Smooth muscle cell (in vitro differentiated cells): ENCODE data around the gene TGFA. TPM values are rescaled to one million over a fixed set of nuclear protein-coding genes. Genes with fewer than 3 reads are reported as not detected.

Source experiments
- DNase-seq: peaks from one replicate; lab custom pipeline; 2025; ENCODE audit not compliant: unreplicated experiment; lab: John Stamatoyannopoulos, UW
- H2AFZ ChIP-seq: fragments of 200-600 bp; sonication (generic); 2 replicates; pipeline ENCODE4 v1.6.0; 2016; ENCODE audit warnings: antibody characterized with exemption, low read depth, mild to moderate bottlenecking
- H3F3A ChIP-seq: fragments of 200-600 bp; sonication (generic); 2 replicates; pipeline ENCODE4 v1.6.0; 2017; ENCODE audit warnings: antibody characterized with exemption, low read depth
- H3K27ac ChIP-seq: fragments of 200-600 bp; sonication (generic); 2 replicates; pipeline ENCODE4 v1.5.1; 2016; ENCODE audit warnings: low read depth, mild to moderate bottlenecking
- H3K27me3 ChIP-seq: fragments of 200-600 bp; sonication (generic); 2 replicates; pipeline ENCODE4 v1.6.1; 2016; ENCODE audit warnings: low read depth, mild to moderate bottlenecking
- H3K36me3 ChIP-seq: fragments of 200-600 bp; sonication (generic); 2 replicates; pipeline ENCODE4 v1.5.1; 2016; ENCODE audit warnings: low read depth
- H3K4me1 ChIP-seq: fragments of 200-600 bp; sonication (generic); 2 replicates; pipeline ENCODE4 v1.5.1; 2016; ENCODE audit warnings: low read depth
- H3K4me2 ChIP-seq: fragments of 200-600 bp; sonication (generic); 2 replicates; pipeline ENCODE4 v1.6.0; 2016; ENCODE audit warnings: mild to moderate bottlenecking
- H3K4me3 ChIP-seq: fragments of 200-600 bp; sonication (generic); 2 replicates; pipeline ENCODE4 v1.5.1; 2016; ENCODE audit warnings: mild to moderate bottlenecking
- H3K79me2 ChIP-seq: fragments of 200-600 bp; sonication (generic); 2 replicates; pipeline ENCODE4 v1.6.0; 2016; ENCODE audit warnings: low read depth, mild to moderate bottlenecking
- H3K9ac ChIP-seq: fragments of 200-600 bp; sonication (generic); 2 replicates; pipeline ENCODE4 v1.6.0; 2016; ENCODE audit warnings: low read depth
- H3K9me3 ChIP-seq: fragments of 200-600 bp; sonication (generic); replicated peaks from 2 replicates; pipeline ENCODE4 v1.5.1; 2016; ENCODE audit warnings: low read depth
- H4K20me1 ChIP-seq: fragments of 200-600 bp; sonication (generic); 2 replicates; pipeline ENCODE4 v1.6.0; 2016; ENCODE audit warnings: low read depth
- WGBS: methylation state at CpG from one replicate; pipeline ENCODE4 v1.1.7; 2016; ENCODE audit warnings: low lambda C conversion rate; 5-methylcytosine and 5-hydroxymethylcytosine counted together
- polyA plus RNA-seq: library from polyadenylated mRNA; unstranded; fragments of >200 nt; fragmentation: Nextera tagmentation; extraction: Ambion mirVana; gene quantifications from 2 replicates; pipeline ENCODE4 v1.2.1, GENCODE V29; 2016
- total RNA-seq: library from RNA; depleted of rRNA; stranded (reverse); fragments of >200 nt; gene quantifications from 2 replicates; pipeline ENCODE4 v1.2.3, GENCODE V29; 2014
- TF ChIP-seq, protein P1 (sequence below): fragments of 200-600 bp; sonication (generic); IDR thresholded peaks from 2 replicates; pipeline ENCODE4 v1.5.1; 2017; ENCODE audit warnings: borderline replicate concordance, mild to moderate bottlenecking, antibody characterized with exemption; ENCODE audit not compliant: insufficient read depth, poor library complexity, severe bottlenecking

TGFA gene
- total and polyA plus RNA-seq, 2 experiments from 2014 or later = 0.21 to 2.4 TPM

DNA sequence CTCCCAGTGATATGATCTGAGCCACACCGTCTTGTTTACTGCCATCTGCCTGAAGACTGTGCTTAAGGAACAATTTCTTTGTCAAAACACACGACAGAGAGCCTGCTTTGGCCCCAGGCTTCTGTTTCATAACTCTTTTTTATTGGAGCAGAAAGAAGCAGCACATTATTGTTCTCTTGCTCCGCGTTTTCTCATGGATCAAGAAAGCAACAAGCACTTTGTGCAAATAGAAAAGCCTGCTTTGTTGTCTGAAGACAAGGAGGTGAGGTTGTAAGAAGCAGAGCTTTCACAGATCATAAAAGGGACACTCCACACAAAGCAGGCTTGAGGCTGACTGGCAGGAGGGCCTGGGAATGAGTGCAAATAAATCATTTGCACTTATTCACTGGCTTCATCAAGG, 133.5 kb downstream of the TGFA start:
- 55% methylated on average over 4 of the region's 4 CpGs for WGBS

DNA sequence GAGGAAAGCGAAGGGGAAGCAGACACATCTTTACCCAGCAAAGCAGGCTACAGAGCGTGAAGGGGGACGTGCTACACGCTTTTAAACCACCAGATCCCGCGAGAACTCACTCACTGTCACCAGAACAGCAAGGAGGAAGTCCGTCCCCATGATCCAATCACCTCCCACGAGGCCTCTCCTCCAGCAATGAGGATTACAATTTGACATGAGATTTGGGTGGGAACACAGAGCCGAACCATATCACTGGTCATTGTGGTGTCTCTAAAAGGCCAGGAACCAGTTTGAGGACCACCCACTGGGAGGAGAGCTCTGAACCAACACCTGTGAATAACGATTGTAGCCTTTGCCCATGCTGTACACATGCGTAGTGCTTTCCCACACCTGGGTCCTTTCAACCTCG, 135.1 kb downstream of the TGFA start:
- Histone ChIP-seq H3K4me3 (no peak overlapping the region), H3K4me1 (peaks cover 8% of the 10 kb centered on the region), H3K9ac (no peak overlapping the region), H3K36me3 (no peaks in the 10 kb centered on the region), H4K20me1 (no peaks in the 10 kb centered on the region), H3K9me3 (no peaks in the 10 kb centered on the region), H3K27ac (no peak overlapping the region), H3F3A (no peaks in the 10 kb centered on the region), H3K27me3 (peaks cover 18% of the 10 kb centered on the region), H3K79me2 (no peaks in the 10 kb centered on the region), H2AFZ (no peak overlapping the region), H3K4me2 (no peak overlapping the region)
- no peak for DNase-seq
- TF ChIP-seq, protein P1, sequence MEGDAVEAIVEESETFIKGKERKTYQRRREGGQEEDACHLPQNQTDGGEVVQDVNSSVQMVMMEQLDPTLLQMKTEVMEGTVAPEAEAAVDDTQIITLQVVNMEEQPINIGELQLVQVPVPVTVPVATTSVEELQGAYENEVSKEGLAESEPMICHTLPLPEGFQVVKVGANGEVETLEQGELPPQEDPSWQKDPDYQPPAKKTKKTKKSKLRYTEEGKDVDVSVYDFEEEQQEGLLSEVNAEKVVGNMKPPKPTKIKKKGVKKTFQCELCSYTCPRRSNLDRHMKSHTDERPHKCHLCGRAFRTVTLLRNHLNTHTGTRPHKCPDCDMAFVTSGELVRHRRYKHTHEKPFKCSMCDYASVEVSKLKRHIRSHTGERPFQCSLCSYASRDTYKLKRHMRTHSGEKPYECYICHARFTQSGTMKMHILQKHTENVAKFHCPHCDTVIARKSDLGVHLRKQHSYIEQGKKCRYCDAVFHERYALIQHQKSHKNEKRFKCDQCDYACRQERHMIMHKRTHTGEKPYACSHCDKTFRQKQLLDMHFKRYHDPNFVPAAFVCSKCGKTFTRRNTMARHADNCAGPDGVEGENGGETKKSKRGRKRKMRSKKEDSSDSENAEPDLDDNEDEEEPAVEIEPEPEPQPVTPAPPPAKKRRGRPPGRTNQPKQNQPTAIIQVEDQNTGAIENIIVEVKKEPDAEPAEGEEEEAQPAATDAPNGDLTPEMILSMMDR = no peak
- 90% methylated on average over 12 of the region's 12 CpGs for WGBS

More for the DNA sequence above, 133.5 kb downstream of the TGFA start:
- no peaks in the 10 kb centered on the region for H3K9me3 ChIP-seq
- H3K9ac ChIP-seq = no peak overlapping the region
- H3K4me3 ChIP-seq = no peak overlapping the region
- H3K27me3 ChIP-seq = peaks cover 11% of the 10 kb centered on the region
- H3K27ac ChIP-seq = no peak overlapping the region
- TF ChIP-seq, protein P1 = no peak
- no peak for DNase-seq
- H3K79me2 ChIP-seq = no peaks in the 10 kb centered on the region
- no peaks in the 10 kb centered on the region for H4K20me1 ChIP-seq
- no peaks in the 10 kb centered on the region for H3F3A ChIP-seq
- no peak overlapping the region for H2AFZ ChIP-seq
- no peaks in the 10 kb centered on the region for H3K36me3 ChIP-seq
- H3K4me1 ChIP-seq = peaks cover 8% of the 10 kb centered on the region
- H3K4me2 ChIP-seq = no peak overlapping the region

GRCh38 chr2:70417011-70417410, 136.6 kb downstream of the TGFA start:
- TF ChIP-seq, protein P1 = no peak
- Histone ChIP-seq H3K27me3 (peaks cover 12% of the 10 kb centered on the region), H3K27ac (no peak overlapping the region), H3F3A (no peaks in the 10 kb centered on the region), H4K20me1 (no peaks in the 10 kb centered on the region), H3K9ac (no peak overlapping the region), H3K79me2 (no peaks in the 10 kb centered on the region), H3K36me3 (no peaks in the 10 kb centered on the region), H2AFZ (no peak overlapping the region), H3K4me1 (peaks cover 8% of the 10 kb centered on the region), H3K4me3 (no peak overlapping the region), H3K9me3 (no peaks in the 10 kb centered on the region), H3K4me2 (no peak overlapping the region)
- WGBS = 88% methylated on average over 1 of the region's 1 CpG
- DNase-seq = no peak

- H3K27ac ChIP-seq = no peak overlapping the region
- H3K4me3 ChIP-seq = no peak overlapping the region
- no peak for DNase-seq
- H3F3A ChIP-seq = no peaks in the 10 kb centered on the region
- peaks cover 17% of the 10 kb centered on the region for H3K27me3 ChIP-seq
- 86% methylated on average over 7 of the region's 7 CpGs for WGBS
- no peak overlapping the region for H3K4me2 ChIP-seq
- H3K36me3 ChIP-seq = no peaks in the 10 kb centered on the region
- no peaks in the 10 kb centered on the region for H3K4me1 ChIP-seq
- no peaks in the 10 kb centered on the region for H4K20me1 ChIP-seq
- no peaks in the 10 kb centered on the region for H3K79me2 ChIP-seq
- H3K9me3 ChIP-seq = no peaks in the 10 kb centered on the region
- TF ChIP-seq, protein P1 = no peak
- no peak overlapping the region for H2AFZ ChIP-seq
- H3K9ac ChIP-seq = no peak overlapping the region
Measured at GRCh38 chr2:70412294-70413070, 141.1 kb downstream of the TGFA start.
